AG04449 (cell line): ENCODE data around the gene ASPSCR1.

Experiments
- CTCF ChIA-PET: fragments of 350-600 bp; formaldehyde crosslinking; extraction: SDS; loops from one replicate; lab custom pipeline; 2021; ENCODE audit warnings: antibody characterized with exemption; lab: Yijun Ruan, JAX
- POLR2A ChIA-PET: fragments of 400-600, 350-600 bp; formaldehyde crosslinking; extraction: SDS; loops from one replicate; lab custom pipeline; 2020; ENCODE audit warnings: antibody characterized with exemption, inconsistent platforms; lab: Yijun Ruan, JAX
- DNase-seq: peaks from one replicate; pipeline ENCODE4 v3.0.0-alpha.2; 2010; ENCODE audit warnings: low read depth, low spot score
- H3K4me3 ChIP-seq: 2 replicates; pipeline ENCODE4 v1.5.1; 2011; ENCODE audit warnings: low read depth, mild to moderate bottlenecking, control low read depth, low read length
- CTCF ChIP-seq: IDR thresholded peaks from one replicate; pipeline ENCODE4 v1.5.1; 2011; ENCODE audit warnings: mild to moderate bottlenecking, moderate library complexity, low read length, control low read depth, inconsistent platforms; ENCODE audit not compliant: insufficient read depth; ENCODE audit errors: missing control alignments

Gene ASPSCR1

DNA sequence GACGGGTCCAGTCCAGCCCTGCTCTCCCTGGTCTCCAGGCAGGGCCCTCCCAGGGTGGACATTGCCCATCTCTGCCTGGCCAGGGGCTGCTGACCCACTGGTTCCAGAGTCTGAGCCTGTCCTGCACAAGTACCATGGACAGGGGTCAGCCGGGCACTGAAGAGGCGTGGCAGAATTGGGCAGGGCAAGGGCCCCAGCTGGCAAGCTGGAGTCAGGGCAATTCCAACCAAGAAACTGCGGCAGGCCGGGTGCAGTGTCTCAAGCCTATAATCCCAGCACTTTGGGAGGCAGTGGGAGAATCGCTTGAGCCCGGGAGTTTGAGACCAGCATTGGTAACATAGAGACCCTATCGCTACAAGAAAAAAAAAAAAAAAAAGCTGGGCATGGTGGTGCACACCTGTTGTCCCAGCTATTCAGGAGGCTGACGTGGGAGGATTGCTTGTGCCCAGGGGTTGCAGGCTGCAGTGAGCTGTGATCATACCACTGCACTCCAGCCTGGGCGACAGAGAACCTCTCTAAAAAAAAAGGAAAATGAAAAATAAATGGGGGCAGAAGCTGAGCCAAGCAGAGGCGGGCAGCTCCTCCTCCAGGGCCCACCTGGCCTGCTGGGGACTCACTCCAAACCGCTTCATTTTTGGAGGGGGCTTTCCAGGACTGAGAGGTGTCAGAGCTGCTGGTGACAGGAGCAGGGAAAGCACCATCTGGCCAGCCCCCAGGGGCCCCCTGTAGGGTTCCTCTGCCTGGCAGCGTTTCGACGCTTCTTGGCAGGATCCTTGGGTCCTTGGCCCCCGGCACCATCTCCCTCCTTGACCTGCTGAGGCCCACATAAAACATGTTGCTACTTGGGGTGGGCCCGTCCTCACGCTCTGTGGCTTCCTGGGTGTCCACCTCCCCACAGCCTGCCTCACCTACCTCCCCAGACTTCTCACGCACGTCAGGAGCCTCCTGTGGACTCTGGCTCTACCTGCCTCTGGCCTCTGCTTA lies 47.0 kb upstream of the ASPSCR1 start:
- CTCF ChIA-PET: interaction anchor here (1.0 to 1.8 kb wide), 4 partner anchors 14 to 91 kb away, joined by 3 to 5 read pairs (median 4); no protein-coding TSS in a partner anchor
- H3K4me3 ChIP-seq: no peak overlapping the region
- no peak for TF ChIP-seq CTCF
- POLR2A ChIA-PET: interaction anchor here (0.6 kb wide), 1 partner anchor 525 kb away, joined by 3 read pairs; no protein-coding TSS in a partner anchor
- no peak for DNase-seq

DNA sequence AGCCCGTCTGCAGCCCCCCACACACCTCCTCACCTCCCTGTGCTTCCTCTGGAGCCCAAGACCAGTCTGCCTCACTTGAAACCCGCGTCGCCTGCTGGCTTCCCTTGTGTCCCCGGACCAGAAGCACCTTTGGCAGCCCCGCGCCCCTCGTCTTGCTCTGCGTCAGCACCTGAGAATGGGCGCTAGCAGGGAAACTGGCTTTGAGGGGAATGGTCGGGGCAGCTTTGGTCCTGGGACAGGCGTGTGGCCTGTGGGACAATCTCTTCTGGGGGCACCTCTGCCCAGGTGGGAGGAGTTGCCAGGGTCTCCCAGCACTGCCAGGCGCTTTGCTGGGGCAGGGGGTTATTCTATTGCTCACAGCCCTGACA lies 46.3 kb upstream of the ASPSCR1 start:
- no peak overlapping the region for H3K4me3 ChIP-seq
- no peak for DNase-seq
- POLR2A ChIA-PET: no interaction called here
- TF ChIP-seq CTCF: no peak
- CTCF ChIA-PET: interaction anchor here (1.4 kb wide), 1 partner anchor 29 kb away, joined by 5 read pairs; no protein-coding TSS in a partner anchor

DNA sequence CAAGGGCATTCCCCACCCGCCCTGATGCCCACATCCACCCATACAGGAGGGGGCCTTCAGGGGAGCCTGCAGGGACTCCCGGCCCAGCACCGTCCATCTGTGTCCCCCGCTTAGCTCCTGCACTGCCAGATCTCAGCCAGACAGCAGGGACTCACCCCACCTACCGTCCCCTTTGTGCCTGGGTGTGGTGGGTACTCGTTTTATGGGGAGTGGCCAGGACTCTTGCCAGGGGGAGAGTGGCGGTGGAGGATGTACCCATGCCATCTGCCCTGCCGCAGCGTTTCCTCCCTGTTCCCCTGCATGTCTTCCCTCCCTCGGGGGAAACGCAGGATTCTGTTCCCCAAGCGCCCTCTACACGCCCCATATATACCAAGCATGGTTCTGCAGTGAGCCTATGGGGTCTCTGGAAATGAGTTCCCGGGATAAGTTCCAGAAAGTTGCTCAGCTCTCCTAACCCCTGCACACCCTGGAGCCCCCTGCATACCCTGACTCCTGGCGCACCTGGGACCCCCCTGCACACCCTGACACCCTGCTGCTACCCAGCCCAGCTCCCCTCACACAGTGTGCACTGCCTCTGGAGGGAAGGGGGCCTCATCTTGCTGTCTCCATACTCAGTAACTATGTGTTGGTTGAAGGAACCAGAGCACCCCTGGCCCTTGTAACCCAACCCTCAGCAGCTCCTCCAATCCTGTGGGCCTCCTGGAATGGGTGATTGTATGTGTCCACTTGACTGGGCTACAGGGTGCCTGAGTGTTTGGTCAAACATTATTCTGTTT lies 45.7 kb upstream of the ASPSCR1 start:
- CTCF ChIA-PET: interaction anchor here (1.1 to 1.4 kb wide), 2 partner anchors 28 to 89 kb away, joined by 4 to 5 read pairs; no protein-coding TSS in a partner anchor
- POLR2A ChIA-PET: no interaction called here
- TF ChIP-seq CTCF: no peak
- H3K4me3 ChIP-seq: no peak overlapping the region
- DNase-seq: no peak

- TF ChIP-seq CTCF: no peak
- ChIA-PET POLR2A (no interaction called here), CTCF (interaction anchor here (1.1 to 1.2 kb wide), 2 partner anchors 88 to 105 kb away, joined by 3 to 4 read pairs; partner anchors contain the start of gene DCXR)
- DNase-seq: no peak
- H3K4me3 ChIP-seq: no peak overlapping the region
Observed at GRCh38 chr17:81932333-81932983, 45.0 kb upstream of the ASPSCR1 start.

GRCh38 chr17:81933178-81933699 lies 44.2 kb upstream of the ASPSCR1 start:
- TF ChIP-seq CTCF: no peak
- ChIA-PET POLR2A (no interaction called here), CTCF (interaction anchor here (1.2 to 1.3 kb wide), 2 partner anchors 96 to 105 kb away, joined by 3 to 4 read pairs; partner anchors contain the start of gene DCXR)
- H3K4me3 ChIP-seq: no peak overlapping the region
- DNase-seq: no peak
